BLaER1 (cell line): ENCODE results near the gene NOL9.

Experiments used
- H3K27ac ChIP-seq: shearing (Covaris generic); formaldehyde crosslinking; 2 replicates; pipeline ENCODE4 v1.8.1; 2022
- H3K27me3 ChIP-seq: shearing (Covaris generic); formaldehyde crosslinking; 2 replicates; pipeline ENCODE4 v1.8.1; 2022
- H3K36me3 ChIP-seq: shearing (Covaris generic); formaldehyde crosslinking; 2 replicates; pipeline ENCODE4 v1.8.1; 2022
- H3K4me1 ChIP-seq: shearing (Covaris generic); formaldehyde crosslinking; 2 replicates; pipeline ENCODE4 v1.8.1; 2022
- H3K4me2 ChIP-seq: shearing (Covaris generic); formaldehyde crosslinking; 2 replicates; pipeline ENCODE4 v1.8.1; 2022
- H3K4me3 ChIP-seq: shearing (Covaris generic); formaldehyde crosslinking; 2 replicates; pipeline ENCODE4 v1.8.1; 2022
- H3K9ac ChIP-seq: shearing (Covaris generic); formaldehyde crosslinking; 2 replicates; pipeline ENCODE4 v1.8.1; 2022
- H3K9me3 ChIP-seq: shearing (Covaris generic); formaldehyde crosslinking; 2 replicates; pipeline ENCODE4 v1.8.1; 2022
- H4K20me1 ChIP-seq: shearing (Covaris generic); formaldehyde crosslinking; 2 replicates; pipeline ENCODE4 v1.8.1; 2022
- Cebpa-rat ChIP-seq: shearing (Covaris generic); IDR thresholded peaks from 2 replicates; pipeline ENCODE4 v1.8.1; 2022

NOL9 gene

GRCh38 chr1:6507461-6507911 is 46.8 kb downstream of the NOL9 start:
- peak overlapping the region; percentile 38; the same call in 1 of the 2 replicates for H3K9ac ChIP-seq
- H4K20me1 ChIP-seq, result 0 out of 2 replicates have a peak, but pooled peaks cover 4% of the 10 kb centered on the region
- peak overlapping the region; percentile 90 for H3K4me2 ChIP-seq
- 0 out of 2 replicates have a peak, but pooled peaks cover 7% of the 10 kb centered on the region for H3K27me3 ChIP-seq
- H3K4me1 ChIP-seq, result peaks cover 90% of the 10 kb centered on the region
- TF ChIP-seq Cebpa-rat, result no peak
- H3K4me3 ChIP-seq, result no peak overlapping the region
- H3K9me3 ChIP-seq, result no peaks in the 10 kb centered on the region
- no peak overlapping the region for H3K27ac ChIP-seq
- H3K36me3 ChIP-seq, result no peaks in the 10 kb centered on the region

GRCh38 chr1:6507037-6507428 is 47.3 kb downstream of the NOL9 start:
- peaks cover 94% of the 10 kb centered on the region for H3K4me1 ChIP-seq
- H3K9me3 ChIP-seq, result no peaks in the 10 kb centered on the region
- peak overlapping the region; percentile 90 for H3K4me2 ChIP-seq
- H3K27ac ChIP-seq, result no peak overlapping the region
- H3K9ac ChIP-seq, result peak overlapping the region; percentile 38; the same call in 1 of the 2 replicates
- 0 out of 2 replicates have a peak, but pooled peaks cover 9% of the 10 kb centered on the region for H3K27me3 ChIP-seq
- no peak overlapping the region for H3K4me3 ChIP-seq
- TF ChIP-seq Cebpa-rat, result no peak
- H4K20me1 ChIP-seq, result 0 out of 2 replicates have a peak, but pooled peaks cover 5% of the 10 kb centered on the region
- no peaks in the 10 kb centered on the region for H3K36me3 ChIP-seq

- no peak overlapping the region for H3K4me3 ChIP-seq
- H3K4me2 ChIP-seq, result peak overlapping the region; percentile 90
- no peaks in the 10 kb centered on the region for H3K9me3 ChIP-seq
- TF ChIP-seq Cebpa-rat, result no peak
- peaks cover 99% of the 10 kb centered on the region for H3K4me1 ChIP-seq
- 0 out of 2 replicates have a peak, but pooled peaks cover 5% of the 10 kb centered on the region for H4K20me1 ChIP-seq
- H3K27me3 ChIP-seq, result 0 out of 2 replicates have a peak, but pooled peaks cover 9% of the 10 kb centered on the region
- no peaks in the 10 kb centered on the region for H3K36me3 ChIP-seq
- peak overlapping the region; percentile 38; the same call in 1 of the 2 replicates for H3K9ac ChIP-seq
- no peak overlapping the region for H3K27ac ChIP-seq
Measured at GRCh38 chr1:6506210-6507036, 47.9 kb downstream of the NOL9 start.

GRCh38 chr1:6505367-6506209 is 48.7 kb downstream of the NOL9 start:
- Histone ChIP-seq H4K20me1 (0 out of 2 replicates have a peak, but pooled peaks cover 5% of the 10 kb centered on the region), H3K4me3 (no peak overlapping the region), H3K9me3 (no peaks in the 10 kb centered on the region), H3K27ac (no peak overlapping the region), H3K4me1 (peaks cover 99% of the 10 kb centered on the region), H3K36me3 (no peaks in the 10 kb centered on the region), H3K27me3 (0 out of 2 replicates have a peak, but pooled peaks cover 9% of the 10 kb centered on the region), H3K4me2 (peak overlapping the region; percentile 90), H3K9ac (0 out of 2 replicates have a peak overlapping the region, but pooled peaks have one; percentile 46)
- no peak for TF ChIP-seq Cebpa-rat

- no peak overlapping the region for H3K4me3 ChIP-seq
- H3K27me3 ChIP-seq, result 0 out of 2 replicates have a peak, but pooled peaks cover 9% of the 10 kb centered on the region
- no peak for TF ChIP-seq Cebpa-rat
- H4K20me1 ChIP-seq, result 0 out of 2 replicates have a peak, but pooled peaks cover 5% of the 10 kb centered on the region
- no peaks in the 10 kb centered on the region for H3K36me3 ChIP-seq
- peak overlapping the region; percentile 53; the same call in 1 of the 2 replicates for H3K27ac ChIP-seq
- no peaks in the 10 kb centered on the region for H3K9me3 ChIP-seq
- H3K4me2 ChIP-seq, result peak overlapping the region; percentile 90
- peaks cover 99% of the 10 kb centered on the region for H3K4me1 ChIP-seq
- H3K9ac ChIP-seq, result peak overlapping the region; percentile 46; the same call in 1 of the 2 replicates
Measured at GRCh38 chr1:6504887-6505286, 49.4 kb downstream of the NOL9 start.

GRCh38 chr1:6503884-6504602 is 50.3 kb downstream of the NOL9 start:
- Histone ChIP-seq H3K36me3 (no peaks in the 10 kb centered on the region), H3K27ac (no peak overlapping the region), H3K9me3 (no peaks in the 10 kb centered on the region), H3K4me1 (peaks cover 99% of the 10 kb centered on the region), H3K9ac (no peak overlapping the region), H4K20me1 (0 out of 2 replicates have a peak, but pooled peaks cover 5% of the 10 kb centered on the region), H3K4me3 (no peak overlapping the region), H3K4me2 (peak overlapping the region; percentile 90), H3K27me3 (0 out of 2 replicates have a peak, but pooled peaks cover 9% of the 10 kb centered on the region)
- no peak for TF ChIP-seq Cebpa-rat

- H3K36me3 ChIP-seq, result no peaks in the 10 kb centered on the region
- no peak overlapping the region for H3K27ac ChIP-seq
- no peak overlapping the region; the same call in 1 of the 2 replicates for H3K9ac ChIP-seq
- 0 out of 2 replicates have a peak, but pooled peaks cover 9% of the 10 kb centered on the region for H3K27me3 ChIP-seq
- H3K4me3 ChIP-seq, result no peak overlapping the region
- no peaks in the 10 kb centered on the region for H3K9me3 ChIP-seq
- 0 out of 2 replicates have a peak, but pooled peaks cover 5% of the 10 kb centered on the region for H4K20me1 ChIP-seq
- TF ChIP-seq Cebpa-rat, result no peak
- peak overlapping the region; percentile 90 for H3K4me2 ChIP-seq
- H3K4me1 ChIP-seq, result peaks cover 93% of the 10 kb centered on the region
Measured at GRCh38 chr1:6502000-6502891, 52.1 kb downstream of the NOL9 start.

- Histone ChIP-seq H3K27ac (no peak overlapping the region), H3K27me3 (peaks cover 11% of the 10 kb centered on the region; the same call in 1 of the 2 replicates), H3K9ac (no peak overlapping the region)
Measured at GRCh38 chr1:6501279-6501813, 53.0 kb downstream of the NOL9 start.

More at GRCh38 chr1:6501279-6501813, 53.0 kb downstream of the NOL9 start:
- H3K9me3 ChIP-seq, result no peaks in the 10 kb centered on the region
- H3K36me3 ChIP-seq, result no peaks in the 10 kb centered on the region
- peaks cover 92% of the 10 kb centered on the region for H3K4me1 ChIP-seq
- H4K20me1 ChIP-seq, result 0 out of 2 replicates have a peak, but pooled peaks cover 6% of the 10 kb centered on the region
- peak overlapping the region; percentile 90 for H3K4me2 ChIP-seq
- no peak for TF ChIP-seq Cebpa-rat
- no peak overlapping the region for H3K4me3 ChIP-seq
